ENCODE data around the gene CSRNP3.

- TF ChIP-seq CTCF (IDR thresholded peaks at IDR 0.05) (no peak), POLR2A (IDR thresholded peaks at IDR 0.05) (no peak), EP300 (IDR thresholded peaks at IDR 0.05) (no peak)
Observed at GRCh38 chr2:165692906-165693305, 223.4 kb downstream of the CSRNP3 start.

Measured in ovary (tissue), 3 donors.